Eye (tissue), 1 donor: ENCODE data around the gene TLE3.

ENCODE experiments used
- DNase-seq: peaks from one replicate; pipeline ENCODE4 v3.0.0-alpha.2; 2015

Gene TLE3

GRCh38 chr15:70082281-70082900, 15.3 kb downstream of the TLE3 start:
- peak; percentile 71 for DNase-seq

GRCh38 chr15:70081612-70082011, 16.1 kb downstream of the TLE3 start:
- no peak for DNase-seq

GRCh38 chr15:70080347-70080746, 17.4 kb downstream of the TLE3 start:
- no peak for DNase-seq

- DNase-seq, result no peak
These were observed 17.8 kb downstream of the TLE3 start for GRCh38 chr15:70079888-70080287.

- DNase-seq, result no peak
These were observed 18.9 kb downstream of the TLE3 start for GRCh38 chr15:70078578-70079417.

- no peak for DNase-seq
These were observed 20.2 kb downstream of the TLE3 start for GRCh38 chr15:70077188-70078147.

- DNase-seq, result no peak
These were observed 23.3 kb downstream of the TLE3 start for GRCh38 chr15:70074380-70074779.

GRCh38 chr15:70072479-70072878, 25.2 kb downstream of the TLE3 start:
- DNase-seq, result no peak

- DNase-seq, result peak; percentile 85
These were observed 25.9 kb downstream of the TLE3 start for GRCh38 chr15:70071799-70072198.

GRCh38 chr15:70069716-70070115, 28.0 kb downstream of the TLE3 start:
- no peak for DNase-seq

- no peak for DNase-seq
These were observed 28.7 kb downstream of the TLE3 start for GRCh38 chr15:70068783-70069565.

- no peak for DNase-seq
These were observed 30.0 kb downstream of the TLE3 start for GRCh38 chr15:70067681-70068080.

GRCh38 chr15:70067011-70067410, 30.7 kb downstream of the TLE3 start:
- DNase-seq, result no peak

GRCh38 chr15:70066447-70066846, 31.3 kb downstream of the TLE3 start:
- DNase-seq, result no peak

- no peak for DNase-seq
These were observed 31.7 kb downstream of the TLE3 start for GRCh38 chr15:70066004-70066403.

GRCh38 chr15:70065006-70065722, 32.6 kb downstream of the TLE3 start:
- DNase-seq, result no peak

GRCh38 chr15:70064441-70064840, 33.3 kb downstream of the TLE3 start:
- DNase-seq, result no peak

GRCh38 chr15:70063980-70064379, 33.7 kb downstream of the TLE3 start:
- no peak for DNase-seq

GRCh38 chr15:70063261-70063925, 34.3 kb downstream of the TLE3 start:
- DNase-seq, result peak; percentile 66

- DNase-seq, result peak; percentile 99
These were observed 35.3 kb downstream of the TLE3 start for GRCh38 chr15:70062321-70062956.
